Activated T-helper 1 cell treated with Interleukin-2 at 50 U/mL for 16 hours (primary cell): ENCODE data around the gene MPIG6B.
"Not testable (repeated sequence)": the region's sequence is repeated elsewhere in the genome, so short reads cannot be mapped to it uniquely, and the experiment has no call there.

Experiments
- DNase-seq: peaks from one replicate; pipeline ENCODE4 v3.0.0-alpha.2; 2020; ENCODE audit warnings: low read depth

Gene MPIG6B

GRCh38 chr6:31701666-31702404 lies 21.3 kb upstream of the MPIG6B start:
- DNase-seq, result no peak

DNA sequence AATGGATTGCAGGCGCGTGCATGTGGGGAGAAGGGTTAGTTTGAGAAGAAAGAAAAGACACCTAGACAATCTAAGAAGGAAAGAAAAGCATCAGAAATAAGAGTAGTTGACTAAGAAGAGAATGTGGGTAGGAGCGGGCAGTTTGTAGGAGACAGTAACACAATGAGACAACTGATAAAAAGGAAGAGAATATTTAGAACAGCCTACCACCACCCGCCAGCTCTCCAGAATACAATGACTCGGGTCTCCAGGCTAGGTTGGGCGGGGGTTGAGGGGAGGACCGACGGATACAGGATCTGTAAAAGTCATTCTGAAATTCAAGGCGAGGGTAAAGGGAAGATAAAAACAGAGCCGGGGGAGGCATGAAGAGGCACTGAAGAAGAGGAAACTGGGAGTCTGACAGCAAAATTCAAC lies 20.8 kb upstream of the MPIG6B start:
- DNase-seq, result no peak

DNA sequence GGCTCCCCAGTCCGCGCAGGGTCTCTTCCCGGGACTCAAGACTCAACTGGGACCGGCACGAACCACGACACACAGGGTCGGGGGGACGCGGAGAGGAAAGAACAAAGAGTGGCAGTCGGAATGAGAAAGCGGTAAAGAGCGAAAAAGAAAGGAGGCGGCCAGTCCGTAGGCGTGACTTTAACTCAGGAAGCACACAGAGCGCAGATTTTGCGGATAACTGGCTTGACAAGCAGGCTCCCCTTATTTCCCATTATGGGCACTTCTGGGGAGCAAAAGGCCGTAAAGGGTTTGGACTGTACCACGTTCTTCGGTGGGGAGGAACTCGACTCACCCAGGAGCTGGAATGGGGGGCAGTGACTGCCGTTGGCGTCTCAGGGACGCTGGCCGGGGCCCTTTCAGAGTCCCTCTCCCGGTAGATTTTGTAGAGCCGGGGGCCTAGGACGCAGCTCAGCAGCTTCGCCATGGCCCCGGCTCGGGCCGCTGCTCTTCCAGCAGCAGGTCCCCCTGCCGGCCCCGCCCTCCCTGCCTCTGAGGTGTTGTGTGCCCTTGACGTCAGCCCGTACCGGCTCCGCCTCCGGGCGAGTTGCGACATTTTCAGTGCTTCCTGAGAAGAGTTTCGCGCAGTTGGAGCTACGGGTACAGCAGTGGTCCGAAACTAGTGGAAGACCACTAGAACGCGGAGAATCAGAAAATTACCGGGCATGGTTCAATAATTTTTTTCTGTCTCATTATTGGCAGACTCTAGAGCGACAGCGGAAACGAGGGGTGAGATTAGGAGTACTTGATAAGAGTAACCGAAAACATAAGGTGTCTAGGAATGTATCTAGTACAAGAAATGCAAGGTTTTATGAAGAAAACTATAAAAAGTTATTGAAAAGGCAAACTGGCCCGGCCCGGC lies 20.1 kb upstream of the MPIG6B start, which contains the start of gene ABHD16A:
ABHD16A (minus strand) TSS at position 506 of the 898 bp plus-strand sequence; CDS start at position 463, 43 bp downstream.
- DNase-seq, result peak; percentile 93

GRCh38 chr6:31705931-31706330 lies 17.2 kb upstream of the MPIG6B start:
- no peak for DNase-seq

GRCh38 chr6:31706599-31706998 lies 16.6 kb upstream of the MPIG6B start, which contains the start of gene LY6G6F:
Gene LY6G6F (plus strand): TSS chr6:31706866. CDS start chr6:31706907, 41 bp downstream.
- DNase-seq, result no peak

DNA sequence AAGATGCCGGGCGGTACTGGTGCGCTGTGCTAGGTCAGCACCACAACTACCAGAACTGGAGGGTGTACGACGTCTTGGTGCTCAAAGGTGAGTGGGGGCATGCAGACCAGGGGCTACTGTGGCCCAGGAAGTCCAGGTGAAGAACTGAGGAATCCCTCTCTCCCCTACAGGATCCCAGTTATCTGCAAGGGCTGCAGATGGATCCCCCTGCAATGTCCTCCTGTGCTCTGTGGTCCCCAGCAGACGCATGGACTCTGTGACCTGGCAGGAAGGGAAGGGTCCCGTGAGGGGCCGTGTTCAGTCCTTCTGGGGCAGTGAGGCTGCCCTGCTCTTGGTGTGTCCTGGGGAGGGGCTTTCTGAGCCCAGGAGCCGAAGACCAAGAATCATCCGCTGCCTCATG lies 15.5 kb upstream of the MPIG6B start:
- no peak for DNase-seq

DNA sequence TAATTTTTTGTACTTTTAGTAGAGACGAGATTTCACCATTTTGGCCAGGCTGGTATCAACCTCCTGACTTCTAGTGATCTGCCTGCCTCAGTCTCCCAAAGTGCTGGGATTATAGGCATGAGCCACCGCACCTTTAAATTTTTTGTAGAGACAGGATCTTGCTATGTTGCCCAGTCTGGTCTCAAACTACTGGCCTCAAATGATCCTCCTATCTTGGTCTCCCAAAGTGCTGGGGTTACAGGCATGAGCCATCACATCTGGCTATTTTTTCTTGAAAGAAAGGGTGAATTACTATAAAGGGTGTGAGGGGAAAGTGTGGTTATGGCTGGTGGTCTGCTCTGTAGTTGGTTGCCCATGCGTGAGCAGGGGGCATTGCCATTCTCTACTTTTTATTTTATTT lies 14.9 kb upstream of the MPIG6B start:
- no peak for DNase-seq

DNA sequence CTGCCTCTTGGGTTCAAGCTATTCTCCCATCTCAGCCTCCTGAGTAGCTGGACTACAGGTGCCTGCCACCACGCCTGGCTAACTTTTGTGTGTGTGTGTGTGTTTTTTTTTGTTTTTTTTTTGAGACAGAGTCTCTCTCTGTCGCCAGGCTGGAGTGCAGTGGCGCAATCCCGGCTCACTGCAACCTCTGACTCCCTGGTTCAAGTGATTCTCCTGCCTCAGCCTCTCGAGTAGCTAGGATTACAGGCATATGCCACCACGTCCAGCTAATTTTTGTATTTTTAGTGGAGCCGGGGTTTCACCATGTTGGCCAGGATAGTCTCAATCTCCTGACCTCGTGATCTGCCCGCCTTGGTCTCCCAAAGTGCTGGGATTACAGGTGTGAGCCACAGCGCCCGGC lies 14.0 kb upstream of the MPIG6B start:
- DNase-seq, result not testable (repeated sequence)

- no peak for DNase-seq
Observed at GRCh38 chr6:31710523-31711219, 12.5 kb upstream of the MPIG6B start.

DNA sequence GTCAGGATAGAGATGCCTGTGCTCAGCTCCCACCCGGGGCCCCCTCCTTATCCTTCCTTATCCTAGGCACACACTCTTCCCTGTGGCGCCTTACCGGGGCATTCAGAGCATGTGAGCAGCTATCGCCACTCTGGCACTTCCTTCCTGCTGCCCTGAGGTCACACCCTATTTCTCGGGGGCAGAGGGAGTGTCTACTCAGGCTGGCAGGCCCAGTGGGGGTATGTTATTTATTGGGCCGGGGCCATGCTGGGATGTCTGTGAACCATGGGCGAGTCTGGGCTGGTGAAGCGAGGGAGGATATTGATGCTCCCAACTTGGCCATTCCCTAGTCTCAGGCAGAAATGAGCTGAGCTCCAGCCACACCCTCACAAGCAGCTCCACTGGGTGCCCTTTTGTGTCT lies 11.9 kb upstream of the MPIG6B start:
- DNase-seq, result no peak

DNA sequence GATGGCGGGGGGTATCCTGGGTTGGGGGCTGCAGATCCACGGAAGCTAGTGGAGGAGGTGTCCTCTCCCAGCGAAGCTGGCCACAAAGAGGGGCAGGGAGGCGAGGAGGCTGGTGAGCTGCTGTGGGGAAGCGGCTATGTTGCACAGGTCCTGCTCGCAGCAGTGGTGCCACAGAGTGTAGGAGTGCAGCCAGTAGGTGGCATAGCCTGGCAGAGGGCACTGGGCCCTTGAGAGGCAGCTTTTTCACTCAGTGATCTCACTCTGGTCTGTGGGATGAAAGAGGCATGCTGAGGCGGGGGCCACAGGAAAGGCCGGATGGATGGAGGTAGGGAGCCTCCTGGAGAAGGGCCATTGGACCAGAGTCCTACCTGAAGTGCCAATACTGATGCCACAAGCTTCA lies 10.9 kb upstream of the MPIG6B start:
- no peak for DNase-seq

DNA sequence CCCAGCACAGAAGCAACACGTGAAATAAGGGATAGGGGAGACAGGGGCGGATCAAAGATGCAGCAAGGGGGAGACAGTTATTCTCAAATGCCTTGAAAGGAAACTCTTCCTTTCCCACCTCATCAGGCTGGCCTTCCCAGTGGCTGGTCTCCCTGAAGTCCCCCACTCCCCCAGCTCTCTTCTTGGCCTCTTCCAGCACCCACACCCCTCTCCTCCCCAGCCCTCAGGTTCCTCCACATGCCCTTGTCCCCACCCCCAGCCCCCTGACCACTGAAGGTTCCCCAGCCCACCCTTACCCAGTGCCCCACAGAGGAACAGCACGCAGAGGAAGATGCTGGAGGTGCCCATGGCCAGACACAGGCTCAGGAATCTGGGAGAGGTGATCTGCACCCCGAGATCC lies 9.7 kb upstream of the MPIG6B start:
- DNase-seq, result no peak

GRCh38 chr6:31713991-31714684 lies 9.0 kb upstream of the MPIG6B start:
- DNase-seq, result no peak

- no peak for DNase-seq
Observed at GRCh38 chr6:31715022-31715958, 7.9 kb upstream of the MPIG6B start, which contains the start of gene LY6G6D. Gene LY6G6D (plus strand): TSS chr6:31715348. CDS start chr6:31715356, 8 bp downstream.

- no peak for DNase-seq
Observed at GRCh38 chr6:31717499-31718222, 5.5 kb upstream of the MPIG6B start.

DNA sequence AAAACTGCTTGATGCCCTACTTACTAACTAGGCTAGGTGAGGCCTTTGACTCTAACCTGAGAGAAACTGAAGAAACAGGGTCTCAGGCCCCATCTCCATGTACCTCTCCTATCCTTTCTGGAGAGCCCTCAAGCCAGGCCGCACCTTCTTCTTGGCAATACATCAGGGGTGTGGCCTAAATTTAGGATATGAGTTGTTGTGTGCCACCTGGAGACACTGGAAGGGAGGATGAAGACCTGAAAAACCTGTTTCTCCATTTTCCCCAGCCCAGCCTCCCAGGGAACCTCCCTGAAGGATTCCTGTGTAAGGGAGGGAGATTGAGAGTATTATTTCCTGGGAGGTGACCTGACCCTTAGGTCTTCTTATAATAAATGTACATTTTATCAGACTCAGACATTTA lies 4.9 kb upstream of the MPIG6B start:
- DNase-seq, result no peak

DNA sequence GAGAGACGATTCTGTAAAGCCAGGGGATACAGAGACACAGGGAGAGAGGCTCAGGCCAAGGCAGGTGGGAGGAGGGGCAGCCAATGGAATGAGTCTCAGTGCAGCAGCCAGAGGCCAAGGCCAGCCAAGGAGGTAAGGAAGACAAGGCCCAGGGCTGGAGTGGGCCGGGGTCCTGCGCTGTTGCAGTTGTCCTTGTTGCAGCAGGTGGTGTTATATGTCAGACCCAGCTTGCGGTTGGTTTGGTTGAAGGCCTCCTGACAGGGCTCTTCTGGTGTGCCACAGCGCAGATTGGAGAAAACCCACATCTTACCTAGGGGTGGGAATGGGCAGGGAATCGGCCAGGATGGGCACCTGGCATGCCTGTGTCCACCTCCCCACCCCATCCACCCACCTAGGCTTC lies 4.2 kb upstream of the MPIG6B start:
- no peak for DNase-seq

DNA sequence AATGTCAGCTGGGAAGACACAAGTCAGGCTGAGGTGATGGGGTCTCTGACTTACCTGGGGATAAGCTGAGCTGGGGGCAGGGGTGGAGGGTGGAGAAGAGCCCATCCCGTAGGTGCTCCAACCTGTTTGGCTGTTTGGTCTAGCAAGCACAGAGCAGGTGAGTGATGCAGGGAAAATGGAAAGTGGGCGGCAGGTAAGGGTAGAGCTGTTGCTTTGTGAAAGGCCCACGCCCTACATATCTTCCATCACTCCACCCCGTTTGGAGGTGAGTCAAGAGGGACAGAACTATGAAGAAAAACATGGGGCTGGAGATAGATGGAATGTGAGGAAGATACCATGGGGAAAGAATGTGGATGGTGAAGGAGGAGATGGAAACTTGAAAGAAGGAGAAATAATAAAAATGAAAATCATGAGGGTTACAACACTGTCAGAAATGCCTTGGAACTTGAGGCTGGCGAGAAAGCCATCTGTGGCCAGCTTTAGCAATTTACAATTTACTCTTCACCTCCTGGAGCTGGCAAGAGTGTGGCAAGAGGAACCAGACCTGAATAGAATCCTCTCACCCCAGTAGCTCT lies 2.9 kb upstream of the MPIG6B start:
- DNase-seq, result no peak

- no peak for DNase-seq
Observed at GRCh38 chr6:31721351-31722020, 1.7 kb upstream of the MPIG6B start, which contains the start of gene LY6G6C. Gene LY6G6C (minus strand): TSS chr6:31721746. CDS start chr6:31721679, 67 bp downstream.
